HG02678 (cell line): ENCODE measurements around the gene VSX2.
A peak's percentile ranks its signal among the peaks of the same experiment; 100 is the strongest.

Experiments used
- ATAC-seq: cut with Tn5 transposase; IDR thresholded peaks from one replicate; pipeline ENCODE4 v1.9.1; 2021; ENCODE audit warnings: mild to moderate bottlenecking, moderate library complexity; ENCODE audit not compliant: unreplicated experiment

Gene VSX2

GRCh38 chr14:74220991-74221390, 18.3 kb upstream of the VSX2 start:
- ATAC-seq: no peak

GRCh38 chr14:74221741-74222140, 17.5 kb upstream of the VSX2 start:
- ATAC-seq: no peak

- no peak for ATAC-seq
Observed at GRCh38 chr14:74223016-74223415, 16.2 kb upstream of the VSX2 start.

- ATAC-seq: no peak
Observed at GRCh38 chr14:74231784-74232183, 7.5 kb upstream of the VSX2 start.

GRCh38 chr14:74235017-74235416, 4.2 kb upstream of the VSX2 start:
- ATAC-seq: no peak

- ATAC-seq: no peak
Observed at GRCh38 chr14:74237441-74237840, 1.8 kb upstream of the VSX2 start.

GRCh38 chr14:74239848-74240793, 872 bp downstream of the VSX2 start:
- ATAC-seq: no peak

- ATAC-seq: no peak
Observed at GRCh38 chr14:74240794-74241651, 1.8 kb downstream of the VSX2 start.

- ATAC-seq: no peak
Observed at GRCh38 chr14:74241652-74242017, 2.4 kb downstream of the VSX2 start.

- no peak for ATAC-seq
Observed at GRCh38 chr14:74242021-74242779, 3.0 kb downstream of the VSX2 start.

- no peak for ATAC-seq
Observed at GRCh38 chr14:74242780-74243042, 3.5 kb downstream of the VSX2 start.

- ATAC-seq: no peak
Observed at GRCh38 chr14:74243051-74243450, 3.8 kb downstream of the VSX2 start.

- no peak for ATAC-seq
Observed at GRCh38 chr14:74244115-74244514, 4.9 kb downstream of the VSX2 start.

- no peak for ATAC-seq
Observed at GRCh38 chr14:74245292-74245691, 6.0 kb downstream of the VSX2 start.

GRCh38 chr14:74246542-74246941, 7.3 kb downstream of the VSX2 start:
- ATAC-seq: no peak

- ATAC-seq: no peak
Observed at GRCh38 chr14:74248017-74248416, 8.8 kb downstream of the VSX2 start.

- no peak for ATAC-seq
Observed at GRCh38 chr14:74249433-74250375, 10.5 kb downstream of the VSX2 start.

- no peak for ATAC-seq
Observed at GRCh38 chr14:74255281-74255680, 16.0 kb downstream of the VSX2 start.

- peak; percentile 70 for ATAC-seq
Observed at GRCh38 chr14:74257078-74257940, 18.1 kb downstream of the VSX2 start.
